Stimulated activated CD4-positive, alpha-beta T cell treated with anti-CD3 and anti-CD28 coated beads, Interleukin-2, amount 100 ng/mL, for 48 hours (primary cell): ENCODE results near the gene LRIG3.
"Not testable (repeated sequence)": the region's sequence is repeated elsewhere in the genome, so short reads cannot be mapped to it uniquely, and the experiment has no call there.

Experiments used
- DNase-seq, 2 donors: peaks; one replicate each; pipeline ENCODE4 v3.0.0-alpha.2; 2020

Gene LRIG3

GRCh38 chr12:58920102-58920960 is at the start of gene LRIG3:
LRIG3 (minus strand) TSS chr12:58920504; CDS start chr12:58920235, 269 bp downstream.
- DNase-seq: no peak

GRCh38 chr12:58969237-58969636 is 48.9 kb upstream of the LRIG3 start:
- DNase-seq: no peak

GRCh38 chr12:58967561-58967960 is 47.3 kb upstream of the LRIG3 start:
- DNase-seq: no peak

GRCh38 chr12:58966939-58967338 is 46.6 kb upstream of the LRIG3 start:
- no peak for DNase-seq

GRCh38 chr12:58965568-58965967 is 45.3 kb upstream of the LRIG3 start:
- no peak for DNase-seq

- DNase-seq: no peak
These were observed 43.5 kb upstream of the LRIG3 start for GRCh38 chr12:58963844-58964243.

- DNase-seq: no peak
These were observed 41.6 kb upstream of the LRIG3 start for GRCh38 chr12:58961906-58962305.

- no peak for DNase-seq
These were observed 40.9 kb upstream of the LRIG3 start for GRCh38 chr12:58961166-58961565.

GRCh38 chr12:58959639-58960300 is 39.5 kb upstream of the LRIG3 start:
- no peak for DNase-seq

- no peak for DNase-seq
These were observed 37.0 kb upstream of the LRIG3 start for GRCh38 chr12:58957298-58957697.

- no peak for DNase-seq
These were observed 35.5 kb upstream of the LRIG3 start for GRCh38 chr12:58955849-58956248.

GRCh38 chr12:58954002-58954401 is 33.7 kb upstream of the LRIG3 start:
- no peak for DNase-seq

- no peak for DNase-seq
These were observed 30.4 kb upstream of the LRIG3 start for GRCh38 chr12:58950739-58951100.

GRCh38 chr12:58949954-58950738 is 29.8 kb upstream of the LRIG3 start:
- DNase-seq: not testable (repeated sequence)

- no peak for DNase-seq
These were observed 22.8 kb upstream of the LRIG3 start for GRCh38 chr12:58943079-58943478.

- no peak for DNase-seq
These were observed 22.0 kb upstream of the LRIG3 start for GRCh38 chr12:58942345-58942744.

GRCh38 chr12:58939399-58940100 is 19.2 kb upstream of the LRIG3 start:
- DNase-seq: no peak

- no peak for DNase-seq
These were observed 18.1 kb upstream of the LRIG3 start for GRCh38 chr12:58938440-58938839.

GRCh38 chr12:58934528-58934927 is 14.2 kb upstream of the LRIG3 start:
- DNase-seq: no peak

GRCh38 chr12:58932806-58933681 is 12.7 kb upstream of the LRIG3 start:
- no peak for DNase-seq

GRCh38 chr12:58931518-58931917 is 11.2 kb upstream of the LRIG3 start:
- DNase-seq: no peak

GRCh38 chr12:58930770-58931324 is 10.5 kb upstream of the LRIG3 start:
- DNase-seq: no peak
